Endothelial cell of umbilical vein (primary cell): ENCODE results near the gene PCDHGA4. TPM values are rescaled to one million over a fixed set of nuclear protein-coding genes. Genes with fewer than 3 reads are reported as not detected.
A peak's percentile ranks its signal among the peaks of the same experiment; 100 is the strongest.

Experiments used
- BruUV-seq: library from RNA; stranded (reverse); fragments of 400-500 nt; replicated peaks from 2 replicates; lab custom pipeline; 2021; lab: Mats Ljungman, UMichigan
- CTCF ChIA-PET: fragments of 300-600, 350-600 bp; sonication (Branson Sonifier 250); formaldehyde crosslinking; loops from one replicate; lab custom pipeline; 2021; ENCODE audit warnings: antibody characterized with exemption, inconsistent platforms; lab: Charles Lee
- POLR2A ChIA-PET: fragments of 300-600, 350-600 bp; sonication (Branson Sonifier 250); formaldehyde crosslinking; loops from one replicate; lab custom pipeline; 2021; ENCODE audit warnings: antibody characterized with exemption, inconsistent platforms; lab: Charles Lee
- DNase-seq: peaks from one replicate; pipeline ENCODE4 v3.0.0-alpha.2; 2011; ENCODE audit warnings: low read depth, low spot score
- FAIRE-seq: peaks from 2 replicates; lab custom pipeline; 2011; peaks lifted over from hg19 to GRCh38; lab: Jason Lieb, UNC
- H2AFZ ChIP-seq: 2 replicates; pipeline ENCODE4 v1.6.0; 2012; ENCODE audit warnings: low read depth, low read length, control low read depth, inconsistent platforms
- H3K27ac ChIP-seq: 2 replicates; pipeline ENCODE4 v1.5.1; 2011; ENCODE audit warnings: low read depth, mild to moderate bottlenecking, control low read depth, low read length, moderate library complexity; ENCODE audit not compliant: insufficient read depth
- H3K27me3 ChIP-seq, 2 experiments: 2 replicates each; pipeline versions ENCODE4 v1.6.0 to v1.6.1; 2011; ENCODE audit warnings: low read length in 2 of 2, mixed read lengths in 1 of 2; ENCODE audit not compliant: control insufficient read depth in 2 of 2, insufficient read depth in 2 of 2
- H3K36me3 ChIP-seq, 2 experiments: 2 replicates in 1 of 2; 3 replicates in 1 of 2; pipeline ENCODE4 v1.5.1; 2011; ENCODE audit warnings: low read length in 2 of 2, mild to moderate bottlenecking in 1 of 2, moderate library complexity in 1 of 2; ENCODE audit not compliant: control insufficient read depth in 2 of 2, insufficient read depth in 2 of 2; ENCODE audit errors: extremely low read depth in 1 of 2
- H3K4me1 ChIP-seq: 3 replicates; pipeline ENCODE4 v1.5.1; 2011; ENCODE audit warnings: mild to moderate bottlenecking, low read length; ENCODE audit not compliant: control insufficient read depth, insufficient read depth; ENCODE audit errors: extremely low read depth
- H3K4me2 ChIP-seq: 2 replicates; pipeline ENCODE4 v1.6.1; 2011; ENCODE audit warnings: low read length, control low read depth, mixed read lengths; ENCODE audit not compliant: insufficient read depth
- H3K4me3 ChIP-seq, 3 experiments: fragments of 200-600 bp in 1 of 3; sonication (generic), shearing (Covaris generic) in 1 of 3; replicated peaks in 1 of 3; 2 replicates each; pipeline ENCODE4 v1.5.1; 2011 to 2016; ENCODE audit warnings: control low read depth in 3 of 3, low read length in 3 of 3, mild to moderate bottlenecking in 2 of 3, inconsistent platforms in 1 of 3, low read depth in 1 of 3, moderate library complexity in 1 of 3; ENCODE audit not compliant: insufficient read depth in 1 of 3
- H3K79me2 ChIP-seq: 2 replicates; pipeline ENCODE4 v1.6.0; 2012; ENCODE audit warnings: low read length, inconsistent platforms; ENCODE audit not compliant: control insufficient read depth, insufficient read depth
- H3K9ac ChIP-seq: replicated peaks from 2 replicates; pipeline ENCODE3; 2011; ENCODE audit warnings: low read length, control low read depth; ENCODE audit not compliant: insufficient read depth; ENCODE audit errors: extremely low read depth
- H3K9me1 ChIP-seq: replicated peaks from 3 replicates; pipeline ENCODE4 v1.6.0; 2011; ENCODE audit warnings: mild to moderate bottlenecking, low read length; ENCODE audit not compliant: control insufficient read depth, insufficient read depth; ENCODE audit errors: extremely low read depth
- H3K9me3 ChIP-seq: replicated peaks from 2 replicates; pipeline ENCODE4 v1.5.1; 2012; ENCODE audit warnings: low read length, inconsistent platforms; ENCODE audit not compliant: control insufficient read depth, insufficient read depth
- H4K20me1 ChIP-seq: replicated peaks from 2 replicates; pipeline ENCODE3; 2011; ENCODE audit warnings: mild to moderate bottlenecking, low read length; ENCODE audit not compliant: control insufficient read depth, insufficient read depth; ENCODE audit errors: extremely low read depth
- EZH2 ChIP-seq: IDR thresholded peaks from 2 replicates; pipeline ENCODE4 v1.6.1; 2012; ENCODE audit warnings: borderline replicate concordance, low read depth, mild to moderate bottlenecking, moderate library complexity, low read length, inconsistent platforms; ENCODE audit not compliant: severe bottlenecking
- FOS ChIP-seq: IDR thresholded peaks from 2 replicates; pipeline ENCODE4 v1.6.1; 2011; ENCODE audit warnings: mild to moderate bottlenecking, low read length, moderate library complexity, borderline replicate concordance; ENCODE audit not compliant: insufficient read depth
- GATA2 ChIP-seq: IDR thresholded peaks from 2 replicates; pipeline ENCODE4 v1.7.0; 2011; ENCODE audit warnings: low read depth, mild to moderate bottlenecking, moderate library complexity, mixed read lengths, low read length; ENCODE audit not compliant: insufficient read length, insufficient read depth
- dilution Hi-C: fragments of 300-500 bp; cut with MboI; formaldehyde crosslinking; loops from one replicate; pipeline ENCODE4 v1.15.0; 2019; ENCODE audit warnings: low sequenced_read_pairs; ENCODE audit not compliant: extremely low pct_ligation_motif_present
- intact Hi-C: fragments of 100-400 bp; cut with micrococcal nuclease; formaldehyde crosslinking; loops from one replicate; pipeline ENCODE4 v1.10.0; 2022
- polyA plus RNA-seq, 4 experiments: library from polyadenylated mRNA; depleted of rRNA in 3 of 4; stranded (reverse) in 3 of 4; unstranded in 1 of 4; fragments of >200 nt; gene quantifications; 2 replicates each; pipeline versions ENCODE4 v1.2.1 to v1.2.3, GENCODE V29; 2011 to 2012; ENCODE audit warnings: missing spikeins in 1 of 4
- total RNA-seq: library from RNA; stranded (reverse); gene quantifications from 2 replicates; pipeline ENCODE4 v1.2.3, GENCODE V29; 2021
- TF ChIP-seq, protein P1 (sequence below), 2 donors: IDR thresholded peaks; 1 replicate in 1 of 2; 2 replicates in 1 of 2; pipeline ENCODE4 v1.5.1; 2011; ENCODE audit warnings: low read length in 2 of 2, mild to moderate bottlenecking in 2 of 2, moderate library complexity in 2 of 2, control low read depth in 1 of 2, inconsistent platforms in 1 of 2, low read depth in 1 of 2; ENCODE audit not compliant: insufficient read depth in 1 of 2; ENCODE audit errors: extremely low read depth in 1 of 2
- TF ChIP-seq, protein P2 (sequence below): IDR thresholded peaks from 2 replicates; pipeline ENCODE4 v1.6.1; 2011; ENCODE audit not compliant: insufficient read depth, insufficient read length

Gene PCDHGA4
- total and polyA plus RNA-seq, 2 donors (not counting 3 experiments of a cell fraction or from before 2014, with no cell fraction given), result 2.6 to 3.0 TPM

DNA sequence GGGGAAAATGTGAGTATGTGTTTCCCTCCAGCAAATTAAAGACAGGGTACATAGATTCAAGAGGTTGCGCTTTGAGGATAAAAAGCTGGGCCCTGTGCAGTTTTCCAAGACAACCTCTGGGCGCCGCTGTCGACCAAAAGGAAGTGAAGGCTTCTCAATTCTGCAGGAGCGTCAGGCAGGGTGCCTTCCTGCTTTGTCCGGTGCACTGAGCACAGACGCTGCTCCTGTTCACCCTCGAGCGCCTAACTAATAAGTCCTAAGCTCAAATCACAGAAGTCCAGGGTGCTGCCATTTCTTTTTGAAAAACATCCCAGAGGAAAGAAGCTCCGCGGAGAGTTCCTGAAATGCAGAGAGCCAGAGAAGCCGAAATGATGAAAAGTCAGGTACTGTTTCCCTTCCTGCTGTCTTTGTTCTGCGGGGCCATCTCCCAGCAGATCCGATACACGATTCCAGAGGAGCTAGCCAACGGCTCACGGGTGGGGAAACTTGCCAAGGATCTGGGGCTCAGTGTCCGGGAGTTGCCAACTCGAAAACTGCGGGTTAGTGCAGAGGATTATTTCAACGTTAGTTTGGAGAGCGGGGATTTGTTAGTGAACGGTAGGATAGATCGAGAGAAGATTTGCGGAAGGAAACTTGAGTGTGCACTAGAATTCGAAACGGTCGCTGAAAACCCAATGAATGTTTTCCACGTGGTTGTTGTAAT lies 4.8 kb upstream of the PCDHGA4 start, which contains the start of gene PCDHGB1:
PCDHGB1 (plus strand) TSS at position 183 of the 703 bp plus-strand sequence; CDS start at position 345, 162 bp downstream.
- Histone ChIP-seq H3K79me2 (no peaks in the 10 kb centered on the region), H3K4me1 (no peaks in the 10 kb centered on the region), H3K27ac (no peak within 1 kb of the TSS), H3K9me1 (no peaks in the 10 kb centered on the region), H2AFZ (no peak within 1 kb of the TSS), H3K9ac (no peak within 1 kb of the TSS), H3K27me3 (peaks cover 25 to 48% of the 10 kb centered on the region in 2 experiments), H3K4me3 (no peak within 1 kb of the TSS), H4K20me1 (no peaks in the 10 kb centered on the region), H3K9me3 (no peaks in the 10 kb centered on the region), H3K4me2 (peak within 1 kb of the TSS; percentile 16), H3K36me3 (no peaks in the 10 kb centered on the region)
- intact Hi-C loops (loop anchor here (5.0 kb wide), 1 partner anchor 212 kb away; no protein-coding TSS in a partner anchor), dilution Hi-C loops (no loop called here)
- TF ChIP-seq, protein P1, sequence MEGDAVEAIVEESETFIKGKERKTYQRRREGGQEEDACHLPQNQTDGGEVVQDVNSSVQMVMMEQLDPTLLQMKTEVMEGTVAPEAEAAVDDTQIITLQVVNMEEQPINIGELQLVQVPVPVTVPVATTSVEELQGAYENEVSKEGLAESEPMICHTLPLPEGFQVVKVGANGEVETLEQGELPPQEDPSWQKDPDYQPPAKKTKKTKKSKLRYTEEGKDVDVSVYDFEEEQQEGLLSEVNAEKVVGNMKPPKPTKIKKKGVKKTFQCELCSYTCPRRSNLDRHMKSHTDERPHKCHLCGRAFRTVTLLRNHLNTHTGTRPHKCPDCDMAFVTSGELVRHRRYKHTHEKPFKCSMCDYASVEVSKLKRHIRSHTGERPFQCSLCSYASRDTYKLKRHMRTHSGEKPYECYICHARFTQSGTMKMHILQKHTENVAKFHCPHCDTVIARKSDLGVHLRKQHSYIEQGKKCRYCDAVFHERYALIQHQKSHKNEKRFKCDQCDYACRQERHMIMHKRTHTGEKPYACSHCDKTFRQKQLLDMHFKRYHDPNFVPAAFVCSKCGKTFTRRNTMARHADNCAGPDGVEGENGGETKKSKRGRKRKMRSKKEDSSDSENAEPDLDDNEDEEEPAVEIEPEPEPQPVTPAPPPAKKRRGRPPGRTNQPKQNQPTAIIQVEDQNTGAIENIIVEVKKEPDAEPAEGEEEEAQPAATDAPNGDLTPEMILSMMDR (IDR thresholded peaks at IDR 0.05; ENCODE audit: extremely low read depth in 1 of 2, insufficient read depth in 1 of 2, low read depth in 1 of 2, low read length in 2 of 2), result peak; percentile 41 to 44
- TF ChIP-seq, protein P2, sequence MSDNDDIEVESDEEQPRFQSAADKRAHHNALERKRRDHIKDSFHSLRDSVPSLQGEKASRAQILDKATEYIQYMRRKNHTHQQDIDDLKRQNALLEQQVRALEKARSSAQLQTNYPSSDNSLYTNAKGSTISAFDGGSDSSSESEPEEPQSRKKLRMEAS, result no peak
- DNase-seq, result no peak
- FAIRE-seq, result no peak
- POLR2A ChIA-PET, result no interaction called here
- no TSS peak for BruUV-seq
- CTCF ChIA-PET, result interaction anchor here (1.0 to 3.6 kb wide), 17 partner anchors 10 to 269 kb away, joined by 3 to 29 read pairs (median 6); partner anchors contain the start of genes DIAPH1, PCDHB14, PCDHGA1 and PCDHGA10

DNA sequence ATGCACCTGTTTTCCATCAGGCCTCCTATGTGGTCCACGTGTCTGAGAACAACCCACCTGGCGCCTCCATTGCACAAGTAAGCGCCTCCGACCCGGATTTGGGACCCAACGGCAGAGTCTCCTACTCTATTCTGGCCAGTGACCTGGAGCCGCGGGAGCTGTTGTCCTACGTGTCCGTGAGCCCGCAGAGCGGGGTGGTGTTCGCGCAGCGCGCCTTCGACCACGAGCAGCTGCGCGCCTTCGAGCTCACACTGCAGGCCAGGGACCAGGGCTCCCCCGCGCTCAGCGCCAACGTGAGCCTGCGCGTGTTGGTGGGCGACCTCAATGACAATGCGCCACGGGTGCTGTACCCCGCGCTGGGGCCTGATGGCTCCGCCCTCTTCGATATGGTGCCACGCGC lies 3.2 kb upstream of the PCDHGA4 start:
- ChIA-PET CTCF (no interaction called here), POLR2A (no interaction called here)

More for the DNA sequence above, 3.2 kb upstream of the PCDHGA4 start:
- intact Hi-C loops, result loop anchor here (5.0 kb wide), 1 partner anchor 211 kb away; no protein-coding TSS in a partner anchor
- no peaks in the 10 kb centered on the region for H3K9me3 ChIP-seq
- dilution Hi-C loops, result no loop called here
- no peaks in the 10 kb centered on the region for H3K4me1 ChIP-seq
- no peaks in the 10 kb centered on the region for H4K20me1 ChIP-seq
- peaks cover 27 to 60% of the 10 kb centered on the region in 2 experiments for H3K27me3 ChIP-seq
- H3K9me1 ChIP-seq, result no peaks in the 10 kb centered on the region
- BruUV-seq, result no TSS peak
- DNase-seq (no peak), FAIRE-seq (no peak)
- H2AFZ ChIP-seq, result no peak overlapping the region
- no peak overlapping the region for H3K27ac ChIP-seq
- no peaks in the 10 kb centered on the region for H3K36me3 ChIP-seq
- TF ChIP-seq FOS (no peak), GATA2 (no peak), EZH2 (no peak)
- TF ChIP-seq, protein P1 (IDR thresholded peaks at IDR 0.05; ENCODE audit: extremely low read depth in 1 of 2, insufficient read depth in 1 of 2, low read depth in 1 of 2, low read length in 2 of 2), result no peak
- H3K4me2 ChIP-seq, result no peak overlapping the region
- H3K4me3 ChIP-seq, result no peak overlapping the region
- H3K79me2 ChIP-seq, result no peaks in the 10 kb centered on the region
- H3K9ac ChIP-seq, result no peak overlapping the region
